HepG2 (cell line): ENCODE results near the gene NLRP12. TPM values are rescaled to one million over a fixed set of nuclear protein-coding genes. Genes with fewer than 3 reads are reported as not detected.

Source experiments
- BHLHE40 ChIP-seq: IDR thresholded peaks from 2 replicates; pipeline ENCODE4 v1.6.1; 2011; ENCODE audit warnings: low read length, improper control_type of control experiment
- FOXA3 ChIP-seq: IDR thresholded peaks from 2 replicates; pipeline ENCODE4 v1.6.1; 2016; ENCODE audit warnings: missing genetic modification reagents, missing compliant biosample characterization
- GATAD1 ChIP-seq: IDR thresholded peaks from 2 replicates; pipeline ENCODE4 v1.6.1; 2016; ENCODE audit warnings: missing genetic modification reagents, missing compliant biosample characterization
- MAZ ChIP-seq, 2 experiments: sonication (generic) in 1 of 2; formaldehyde crosslinking in 1 of 2; IDR thresholded peaks; 2 replicates each; pipeline versions ENCODE4 v1.5.0 to v1.6.1; 2012 to 2020; ENCODE audit warnings: low read depth in 2 of 2, mild to moderate bottlenecking in 2 of 2, borderline replicate concordance in 1 of 2, improper control_type of control experiment in 1 of 2, low read length in 1 of 2, missing genetic modification reagents in 1 of 2, moderate library complexity in 1 of 2
- MTA3 ChIP-seq: sonication (generic); formaldehyde crosslinking; IDR thresholded peaks from 2 replicates; pipeline ENCODE4 v1.4.0; 2020; ENCODE audit warnings: missing genetic modification reagents
- NONO ChIP-seq, 2 experiments: fragments of 450-650 bp in 1 of 2; sonication (generic) in 1 of 2; formaldehyde crosslinking in 1 of 2; IDR thresholded peaks in 1 of 2; conservative IDR thresholded peaks in 1 of 2; 2 replicates each; pipeline versions ENCODE4 v1.6.1 to v1.8.0; 2017 to 2022; ENCODE audit warnings: mild to moderate bottlenecking in 1 of 2, missing genetic modification reagents in 1 of 2, moderate library complexity in 1 of 2
- PTBP1 ChIP-seq: fragments of 200-400 bp; formaldehyde crosslinking; IDR thresholded peaks from 2 replicates; pipeline ENCODE4 v1.6.1; 2018; ENCODE audit warnings: low read length, low read depth; ENCODE audit not compliant: poor library complexity, severe bottlenecking
- RARG ChIP-seq: sonication (generic); formaldehyde crosslinking; IDR thresholded peaks from 2 replicates; pipeline ENCODE4 v1.4.0; 2020; ENCODE audit warnings: low read depth, mild to moderate bottlenecking, missing genetic modification reagents
- SALL1 ChIP-seq: sonication (generic); formaldehyde crosslinking; IDR thresholded peaks from 2 replicates; pipeline ENCODE4 v1.8.0; 2022; ENCODE audit warnings: mild to moderate bottlenecking, missing genetic modification reagents
- SMAD3 ChIP-seq: sonication (generic); formaldehyde crosslinking; IDR thresholded peaks from 2 replicates; pipeline ENCODE4 v1.4.0; 2020; ENCODE audit warnings: missing genetic modification reagents
- YEATS2 ChIP-seq: sonication (generic); formaldehyde crosslinking; IDR thresholded peaks from 2 replicates; pipeline ENCODE4 v1.4.0; 2020; ENCODE audit warnings: missing genetic modification reagents, borderline replicate concordance
- ZBTB38 ChIP-seq: sonication (generic); formaldehyde crosslinking; IDR thresholded peaks from 2 replicates; pipeline ENCODE4 v1.5.1; 2020; ENCODE audit warnings: mild to moderate bottlenecking, missing genetic modification reagents
- ZBTB8A ChIP-seq: sonication (generic); formaldehyde crosslinking; IDR thresholded peaks from 2 replicates; pipeline ENCODE4 v1.4.0; 2020; ENCODE audit warnings: mild to moderate bottlenecking, low read depth, missing genetic modification reagents, borderline replicate concordance
- ZIK1 ChIP-seq: sonication (generic); formaldehyde crosslinking; IDR thresholded peaks from 2 replicates; pipeline ENCODE4 v1.5.0; 2020; ENCODE audit warnings: mild to moderate bottlenecking, low read depth, missing genetic modification reagents, borderline replicate concordance
- ZNF329 ChIP-seq: sonication (generic); formaldehyde crosslinking; IDR thresholded peaks from 2 replicates; pipeline ENCODE4 v1.9.0; 2021; ENCODE audit warnings: low read depth, mild to moderate bottlenecking, missing genetic modification reagents
- ZNF337 ChIP-seq: sonication (generic); formaldehyde crosslinking; IDR thresholded peaks from 2 replicates; pipeline ENCODE4 v1.5.1; 2020; ENCODE audit warnings: missing genetic modification reagents, low read depth, mild to moderate bottlenecking, borderline replicate concordance
- ZNF792 ChIP-seq: IDR thresholded peaks from 2 replicates; pipeline ENCODE4 v1.6.1; 2016
- polyA plus RNA-seq, 8 experiments: library from polyadenylated mRNA; depleted of rRNA in 3 of 8; stranded (reverse) in 7 of 8; unstranded in 1 of 8; fragments of >200 nt; fragmentation: Illumina TruSeq in 4 of 8; extraction: Trizol in 4 of 8; gene quantifications; 2 replicates each; pipeline versions ENCODE4 v1.2.1 to v1.2.3, GENCODE V29; 2011 to 2016; ENCODE audit warnings: low read depth in 4 of 8, missing spikeins in 1 of 8, mixed read lengths in 1 of 8; ENCODE audit not compliant: insufficient read depth in 1 of 8
- total RNA-seq, 5 experiments: library from RNA; depleted of rRNA; stranded (reverse); fragments of >200 nt; fragmentation: Illumina TruSeq; extraction: Trizol; gene quantifications; 2 replicates each; pipeline ENCODE4 v1.2.3, GENCODE V29; 2016; ENCODE audit warnings: low read depth in 1 of 5
- TF ChIP-seq, protein P1 (sequence below): sonication (generic); formaldehyde crosslinking; IDR thresholded peaks from 2 replicates; pipeline ENCODE4 v1.4.0; 2020; ENCODE audit warnings: missing genetic modification reagents, borderline replicate concordance
- TF ChIP-seq, protein P2 (sequence below): sonication (generic); formaldehyde crosslinking; IDR thresholded peaks from 2 replicates; pipeline ENCODE4; 2020; ENCODE audit warnings: missing genetic modification reagents, mild to moderate bottlenecking, borderline replicate concordance

Gene NLRP12
- total and polyA plus RNA-seq, 2 of the 13 experiments (the other 11 are each of a cell fraction or from before 2014, with no cell fraction given), result 0.15 to 0.20 TPM

DNA sequence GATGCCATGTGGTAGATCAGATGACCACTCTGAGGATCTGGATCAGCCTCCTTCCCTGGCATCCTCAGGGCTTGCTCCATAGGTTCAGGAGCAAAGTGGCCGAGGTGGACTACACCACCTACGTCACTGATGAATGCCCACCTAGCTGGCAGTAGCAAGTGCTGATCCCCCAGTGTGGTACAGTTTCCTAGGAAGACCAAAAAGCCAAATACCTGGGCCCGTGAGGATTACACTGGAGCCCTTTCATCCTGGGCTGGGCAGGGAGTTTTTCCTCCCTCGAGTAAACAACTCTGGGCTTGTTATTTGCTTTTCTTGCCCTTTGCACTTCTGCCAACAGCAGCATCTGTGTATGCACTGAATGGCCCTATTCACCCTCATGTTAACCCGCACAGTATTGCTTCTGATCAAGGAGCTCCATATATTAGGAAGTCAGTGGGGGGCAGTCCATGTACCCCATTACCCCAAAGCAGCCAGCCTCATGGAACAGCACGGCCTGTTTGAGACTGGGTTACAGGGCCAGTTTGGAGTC lies 40.3 kb upstream of the NLRP12 start (continued):
- TF ChIP-seq NONO (IDR thresholded peaks at IDR 0.05), result no peak
- peak; percentile 56; the same call in 1 of the 2 replicates for TF ChIP-seq NONO (CRISPR knock-in tag; conservative IDR thresholded peaks at IDR 0.05)
- TF ChIP-seq ZNF337 (CRISPR knock-in tag), result peak; percentile 59; the same call in 1 of the 2 replicates
- TF ChIP-seq, protein P1, sequence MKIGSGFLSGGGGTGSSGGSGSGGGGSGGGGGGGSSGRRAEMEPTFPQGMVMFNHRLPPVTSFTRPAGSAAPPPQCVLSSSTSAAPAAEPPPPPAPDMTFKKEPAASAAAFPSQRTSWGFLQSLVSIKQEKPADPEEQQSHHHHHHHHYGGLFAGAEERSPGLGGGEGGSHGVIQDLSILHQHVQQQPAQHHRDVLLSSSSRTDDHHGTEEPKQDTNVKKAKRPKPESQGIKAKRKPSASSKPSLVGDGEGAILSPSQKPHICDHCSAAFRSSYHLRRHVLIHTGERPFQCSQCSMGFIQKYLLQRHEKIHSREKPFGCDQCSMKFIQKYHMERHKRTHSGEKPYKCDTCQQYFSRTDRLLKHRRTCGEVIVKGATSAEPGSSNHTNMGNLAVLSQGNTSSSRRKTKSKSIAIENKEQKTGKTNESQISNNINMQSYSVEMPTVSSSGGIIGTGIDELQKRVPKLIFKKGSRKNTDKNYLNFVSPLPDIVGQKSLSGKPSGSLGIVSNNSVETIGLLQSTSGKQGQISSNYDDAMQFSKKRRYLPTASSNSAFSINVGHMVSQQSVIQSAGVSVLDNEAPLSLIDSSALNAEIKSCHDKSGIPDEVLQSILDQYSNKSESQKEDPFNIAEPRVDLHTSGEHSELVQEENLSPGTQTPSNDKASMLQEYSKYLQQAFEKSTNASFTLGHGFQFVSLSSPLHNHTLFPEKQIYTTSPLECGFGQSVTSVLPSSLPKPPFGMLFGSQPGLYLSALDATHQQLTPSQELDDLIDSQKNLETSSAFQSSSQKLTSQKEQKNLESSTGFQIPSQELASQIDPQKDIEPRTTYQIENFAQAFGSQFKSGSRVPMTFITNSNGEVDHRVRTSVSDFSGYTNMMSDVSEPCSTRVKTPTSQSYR, result peak; percentile 78; the same call in 1 of the 2 replicates
- TF ChIP-seq RARG (CRISPR knock-in tag), result no peak
- no peak; the same call in 1 of the 2 replicates for TF ChIP-seq ZBTB38 (CRISPR knock-in tag)
- no peak for TF ChIP-seq ZIK1 (CRISPR knock-in tag)
- peak; percentile 66; the same call in 1 of the 2 replicates for TF ChIP-seq GATAD1 (CRISPR knock-in tag)
- TF ChIP-seq PTBP1, result no peak
- TF ChIP-seq SALL1 (CRISPR knock-in tag), result peak; percentile 93
- no peak for TF ChIP-seq ZNF329
- TF ChIP-seq SMAD3, result peak; percentile 89
- peak; percentile 93 for TF ChIP-seq BHLHE40
- peak; percentile 60; the same call in 1 of the 2 replicates for TF ChIP-seq MAZ (IDR thresholded peaks at IDR 0.05; ENCODE audit: borderline replicate concordance, low read depth, low read length)
- no peak for TF ChIP-seq MAZ (CRISPR knock-in tag; IDR thresholded peaks at IDR 0.05; ENCODE audit: low read depth)
- TF ChIP-seq MTA3, result no peak
- peak; percentile 99 for TF ChIP-seq FOXA3
- peak; percentile 93; the same call in 1 of the 2 replicates for TF ChIP-seq ZNF792 (CRISPR knock-in tag)
- no peak for TF ChIP-seq ZBTB8A
- peak; percentile 81; the same call in 1 of the 2 replicates for TF ChIP-seq YEATS2 (CRISPR knock-in tag)
- TF ChIP-seq, protein P2, sequence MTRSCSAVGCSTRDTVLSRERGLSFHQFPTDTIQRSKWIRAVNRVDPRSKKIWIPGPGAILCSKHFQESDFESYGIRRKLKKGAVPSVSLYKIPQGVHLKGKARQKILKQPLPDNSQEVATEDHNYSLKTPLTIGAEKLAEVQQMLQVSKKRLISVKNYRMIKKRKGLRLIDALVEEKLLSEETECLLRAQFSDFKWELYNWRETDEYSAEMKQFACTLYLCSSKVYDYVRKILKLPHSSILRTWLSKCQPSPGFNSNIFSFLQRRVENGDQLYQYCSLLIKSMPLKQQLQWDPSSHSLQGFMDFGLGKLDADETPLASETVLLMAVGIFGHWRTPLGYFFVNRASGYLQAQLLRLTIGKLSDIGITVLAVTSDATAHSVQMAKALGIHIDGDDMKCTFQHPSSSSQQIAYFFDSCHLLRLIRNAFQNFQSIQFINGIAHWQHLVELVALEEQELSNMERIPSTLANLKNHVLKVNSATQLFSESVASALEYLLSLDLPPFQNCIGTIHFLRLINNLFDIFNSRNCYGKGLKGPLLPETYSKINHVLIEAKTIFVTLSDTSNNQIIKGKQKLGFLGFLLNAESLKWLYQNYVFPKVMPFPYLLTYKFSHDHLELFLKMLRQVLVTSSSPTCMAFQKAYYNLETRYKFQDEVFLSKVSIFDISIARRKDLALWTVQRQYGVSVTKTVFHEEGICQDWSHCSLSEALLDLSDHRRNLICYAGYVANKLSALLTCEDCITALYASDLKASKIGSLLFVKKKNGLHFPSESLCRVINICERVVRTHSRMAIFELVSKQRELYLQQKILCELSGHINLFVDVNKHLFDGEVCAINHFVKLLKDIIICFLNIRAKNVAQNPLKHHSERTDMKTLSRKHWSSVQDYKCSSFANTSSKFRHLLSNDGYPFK (CRISPR knock-in tag), result peak; percentile 54; the same call in 1 of the 2 replicates
